PC-9 (cell line): ENCODE data around the gene LTBP4. TPM values are rescaled to one million over a fixed set of nuclear protein-coding genes. Genes with fewer than 3 reads are reported as not detected.

Experiments
- BruUV-seq: library from RNA; stranded (reverse); fragments of 400-500 nt; replicated peaks from 2 replicates; lab custom pipeline; 2021; lab: Mats Ljungman, UMichigan
- CTCF ChIA-PET: fragments of 300-600 bp; sonication (Branson Sonifier 250); formaldehyde crosslinking; loops from one replicate; lab custom pipeline; 2022; ENCODE audit warnings: antibody characterized with exemption; lab: Charles Lee
- POLR2A ChIA-PET: fragments of 300-600 bp; sonication (Branson Sonifier 250); formaldehyde crosslinking; loops from one replicate; lab custom pipeline; 2022; ENCODE audit warnings: antibody characterized with exemption; ENCODE audit not compliant: unreplicated experiment; lab: Charles Lee
- DNase-seq, 2 experiments: peaks; one replicate each; pipeline versions ENCODE4 v3.0.0 to v3.0.0-alpha.2; 2015 to 2022; ENCODE audit warnings: mixed read lengths in 1 of 2
- H2AFZ ChIP-seq: fragments of 200-600 bp; sonication (generic); 2 replicates; pipeline ENCODE4 v1.8.1; 2017; ENCODE audit warnings: antibody characterized with exemption
- H3F3A ChIP-seq: fragments of 200-600 bp; sonication (generic); 2 replicates; pipeline ENCODE4 v1.8.1; 2017; ENCODE audit warnings: antibody characterized with exemption, mild to moderate bottlenecking, low read depth; ENCODE audit not compliant: insufficient read depth
- H3K27ac ChIP-seq: fragments of 200-600 bp; sonication (generic); 2 replicates; pipeline ENCODE4 v1.6.1; 2016; ENCODE audit warnings: mixed run types
- H3K27me3 ChIP-seq: fragments of 200-600 bp; sonication (generic); 2 replicates; pipeline ENCODE4 v1.6.1; 2016; ENCODE audit warnings: low read depth, mixed run types; ENCODE audit not compliant: insufficient read depth
- H3K36me3 ChIP-seq: fragments of 200-600 bp; sonication (generic); 2 replicates; pipeline ENCODE4 v1.6.1; 2016; ENCODE audit warnings: low read depth, mixed run types
- H3K4me1 ChIP-seq: fragments of 200-600 bp; sonication (generic); replicated peaks from 2 replicates; pipeline ENCODE4 v1.6.1; 2016; ENCODE audit warnings: mixed run types; ENCODE audit not compliant: insufficient read depth
- H3K4me2 ChIP-seq: fragments of 200-600 bp; sonication (generic); 2 replicates; pipeline ENCODE4 v1.6.1; 2017; ENCODE audit warnings: mixed run types
- H3K4me3 ChIP-seq: fragments of 200-600 bp; sonication (generic); 2 replicates; pipeline ENCODE4 v1.6.1; 2016; ENCODE audit warnings: mixed run types
- H3K79me2 ChIP-seq: fragments of 200-600 bp; sonication (generic); 2 replicates; pipeline ENCODE4 v1.6.1; 2017; ENCODE audit warnings: low read depth, mixed run types
- H3K9me2 ChIP-seq: fragments of 200-600 bp; sonication (generic); 2 replicates; pipeline ENCODE4 v1.8.1; 2017; ENCODE audit warnings: mild to moderate bottlenecking; ENCODE audit not compliant: insufficient read depth
- H3K9me3 ChIP-seq: fragments of 200-600 bp; sonication (generic); 2 replicates; pipeline ENCODE4 v1.8.1; 2016; ENCODE audit warnings: low read depth; ENCODE audit not compliant: insufficient read depth
- H4K20me1 ChIP-seq: fragments of 200-600 bp; sonication (generic); 2 replicates; pipeline ENCODE4 v1.8.1; 2017; ENCODE audit not compliant: insufficient read depth
- EZH2 ChIP-seq: fragments of 200-600 bp; sonication (generic); IDR thresholded peaks from 2 replicates; pipeline ENCODE4 v1.8.0; 2017; ENCODE audit warnings: antibody characterized with exemption, low read depth
- intact Hi-C: fragments of 100-400 bp; cut with micrococcal nuclease; formaldehyde crosslinking; loops from one replicate; pipeline ENCODE4 v1.10.0; 2022; ENCODE audit not compliant: unreplicated experiment
- total RNA-seq: library from RNA; stranded (reverse); gene quantifications from 2 replicates; pipeline ENCODE4 v1.2.3, GENCODE V29; 2021
- TF ChIP-seq, protein P1 (sequence below): fragments of 200-600 bp; sonication (generic); conservative IDR thresholded peaks from 2 replicates; pipeline ENCODE4 v1.6.1; 2017; ENCODE audit warnings: mixed run types, antibody characterized with exemption, mild to moderate bottlenecking, moderate library complexity

The LTBP4 gene
- total RNA-seq, 1 experiment from 2014 or later, result 163 TPM

DNA sequence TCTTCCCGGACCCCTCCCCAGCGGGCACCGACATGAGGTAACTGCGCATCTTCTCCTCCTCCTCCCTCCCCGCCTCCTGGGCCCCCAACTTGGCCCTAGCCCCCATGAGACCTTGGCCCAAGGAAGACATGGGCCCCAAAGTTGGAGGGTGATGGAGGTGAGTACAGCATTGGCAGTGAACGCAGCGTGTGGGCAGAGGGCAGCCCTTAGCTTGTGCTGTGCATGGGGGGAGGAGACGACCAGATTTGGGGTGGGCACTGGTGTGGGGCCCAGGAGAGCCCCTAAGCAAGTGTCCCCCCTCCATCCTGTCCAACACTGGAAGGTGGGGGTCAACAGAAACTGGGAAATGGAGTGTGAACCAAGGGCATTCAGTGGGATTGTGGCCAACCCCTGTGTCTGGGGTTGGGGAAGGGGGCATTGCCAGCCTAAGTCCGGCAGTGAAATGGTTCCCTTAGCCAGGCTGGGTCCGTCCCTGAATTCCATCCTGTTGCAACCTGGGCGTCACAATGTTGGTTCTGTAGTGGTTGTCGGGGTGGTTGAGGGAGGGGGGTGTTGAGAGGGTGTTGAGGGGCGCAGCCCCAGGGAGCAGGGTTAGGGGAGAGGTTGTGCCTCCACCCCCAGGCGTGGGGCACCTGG, 65.8 kb downstream of the LTBP4 start:
- Histone ChIP-seq H3K27ac (peak overlapping the region; percentile 86), H3K4me2 (peak overlapping the region; percentile 43; the same call in 1 of the 2 replicates)
- POLR2A ChIA-PET, result no interaction called here

DNA sequence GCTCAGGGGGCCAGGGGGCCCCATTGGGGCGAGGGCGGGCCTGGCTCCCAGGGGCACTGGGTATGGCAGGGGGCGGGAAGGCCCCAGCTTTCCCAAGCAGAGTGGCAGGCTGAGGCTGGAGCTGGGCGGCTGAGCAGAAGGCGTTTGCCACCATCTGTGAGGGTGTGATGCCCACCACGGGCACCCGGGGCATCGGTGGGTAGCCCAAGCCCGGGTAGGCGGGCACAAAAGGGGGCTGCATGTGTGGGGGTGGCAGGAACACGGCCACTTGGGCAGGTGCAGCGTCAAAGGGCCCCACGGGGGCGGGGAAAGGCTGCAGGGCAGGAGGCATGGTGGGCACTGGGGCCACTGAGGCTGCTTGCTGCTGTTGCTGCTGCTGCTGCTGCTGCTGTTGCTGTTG, 66.4 kb downstream of the LTBP4 start:
- Histone ChIP-seq H3K4me3 (no peak overlapping the region), H4K20me1 (no peaks in the 10 kb centered on the region), H3K79me2 (no peaks in the 10 kb centered on the region), H3K27me3 (no peaks in the 10 kb centered on the region), H3K27ac (no peak overlapping the region), H3K4me2 (no peak overlapping the region), H3F3A (peaks cover 26% of the 10 kb centered on the region), H3K36me3 (0 out of 2 replicates have a peak, but pooled peaks cover 6% of the 10 kb centered on the region), H2AFZ (no peak overlapping the region), H3K9me2 (no peaks in the 10 kb centered on the region), H3K9me3 (no peaks in the 10 kb centered on the region), H3K4me1 (peaks cover 34% of the 10 kb centered on the region)
- DNase-seq, result no peak
- BruUV-seq, result no TSS peak
- TF ChIP-seq, protein P1, sequence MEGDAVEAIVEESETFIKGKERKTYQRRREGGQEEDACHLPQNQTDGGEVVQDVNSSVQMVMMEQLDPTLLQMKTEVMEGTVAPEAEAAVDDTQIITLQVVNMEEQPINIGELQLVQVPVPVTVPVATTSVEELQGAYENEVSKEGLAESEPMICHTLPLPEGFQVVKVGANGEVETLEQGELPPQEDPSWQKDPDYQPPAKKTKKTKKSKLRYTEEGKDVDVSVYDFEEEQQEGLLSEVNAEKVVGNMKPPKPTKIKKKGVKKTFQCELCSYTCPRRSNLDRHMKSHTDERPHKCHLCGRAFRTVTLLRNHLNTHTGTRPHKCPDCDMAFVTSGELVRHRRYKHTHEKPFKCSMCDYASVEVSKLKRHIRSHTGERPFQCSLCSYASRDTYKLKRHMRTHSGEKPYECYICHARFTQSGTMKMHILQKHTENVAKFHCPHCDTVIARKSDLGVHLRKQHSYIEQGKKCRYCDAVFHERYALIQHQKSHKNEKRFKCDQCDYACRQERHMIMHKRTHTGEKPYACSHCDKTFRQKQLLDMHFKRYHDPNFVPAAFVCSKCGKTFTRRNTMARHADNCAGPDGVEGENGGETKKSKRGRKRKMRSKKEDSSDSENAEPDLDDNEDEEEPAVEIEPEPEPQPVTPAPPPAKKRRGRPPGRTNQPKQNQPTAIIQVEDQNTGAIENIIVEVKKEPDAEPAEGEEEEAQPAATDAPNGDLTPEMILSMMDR, result no peak
- no peak for TF ChIP-seq EZH2
- CTCF ChIA-PET, result no interaction called here
- POLR2A ChIA-PET, result no interaction called here
- intact Hi-C loops, result loop anchor here (10.0 kb wide), 1 partner anchor 907 kb away; the partner anchor contains the start of gene CEACAM21

More for the DNA sequence above, 65.8 kb downstream of the LTBP4 start:
- Histone ChIP-seq H3K4me3 (no peak overlapping the region), H3K36me3 (0 out of 2 replicates have a peak, but pooled peaks cover 6% of the 10 kb centered on the region), H3K9me3 (no peaks in the 10 kb centered on the region), H2AFZ (no peak overlapping the region), H3K9me2 (no peaks in the 10 kb centered on the region), H3F3A (peaks cover 27% of the 10 kb centered on the region), H3K27me3 (no peaks in the 10 kb centered on the region), H3K79me2 (no peaks in the 10 kb centered on the region), H3K4me1 (peaks cover 34% of the 10 kb centered on the region), H4K20me1 (no peaks in the 10 kb centered on the region)
- intact Hi-C loops, result loop anchor here (1.0 to 10.0 kb wide), 2 partner anchors 49 to 908 kb away; partner anchors contain the start of genes CEACAM21 and COQ8B
- no peak for DNase-seq
- BruUV-seq, result TSS peak; percentile 67
- TF ChIP-seq EZH2, result no peak
- TF ChIP-seq, protein P1, result no peak
- CTCF ChIA-PET, result no interaction called here

DNA sequence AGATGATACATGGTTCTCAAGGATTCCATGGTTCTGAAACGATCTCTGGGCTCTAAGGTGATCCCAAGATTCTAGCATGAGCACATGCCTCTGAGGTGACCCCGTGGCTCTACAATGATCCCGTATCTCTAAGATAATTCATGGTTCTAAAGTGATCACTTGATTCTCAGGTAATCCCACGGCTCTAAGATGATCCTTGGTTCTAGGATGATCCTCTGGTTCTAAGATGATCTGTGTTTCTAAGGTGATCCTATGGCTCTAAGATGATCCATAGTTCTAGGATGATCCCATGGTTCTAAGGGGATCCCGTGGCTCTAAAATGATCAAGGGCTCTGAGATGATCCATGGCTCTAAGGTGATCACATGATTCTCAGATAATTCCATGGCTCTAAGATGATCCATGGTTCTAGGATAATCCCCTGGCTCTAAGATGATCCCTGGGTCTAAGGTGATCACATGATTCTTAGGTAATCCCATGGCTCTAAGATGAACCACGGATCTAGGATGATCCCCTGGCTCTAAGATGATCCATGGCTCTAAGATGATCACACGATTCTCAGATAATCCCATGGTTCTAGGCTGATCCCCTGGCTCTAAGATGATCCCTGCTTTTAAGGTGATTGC, 67.9 kb downstream of the LTBP4 start:
- ChIA-PET CTCF (no interaction called here), POLR2A (no interaction called here)
- Histone ChIP-seq H3K36me3 (0 out of 2 replicates have a peak, but pooled peaks cover 6% of the 10 kb centered on the region), H3K9me3 (no peaks in the 10 kb centered on the region), H3K4me1 (peaks cover 28% of the 10 kb centered on the region), H3K79me2 (no peaks in the 10 kb centered on the region), H3K27ac (no peak overlapping the region), H3K4me3 (no peak overlapping the region), H3K27me3 (no peaks in the 10 kb centered on the region), H4K20me1 (no peaks in the 10 kb centered on the region), H2AFZ (no peak overlapping the region), H3F3A (peaks cover 21% of the 10 kb centered on the region), H3K9me2 (no peaks in the 10 kb centered on the region), H3K4me2 (no peak overlapping the region)
- no peak for TF ChIP-seq EZH2
- TF ChIP-seq, protein P1, result no peak
- intact Hi-C loops, result loop anchor here (10.0 kb wide), 1 partner anchor 906 kb away; the partner anchor contains the start of gene CEACAM21
- no TSS peak for BruUV-seq
- DNase-seq, result no peak
